ENCODE data around the gene KDM8. TPM values are rescaled to one million over a fixed set of nuclear protein-coding genes. Genes with fewer than 3 reads are reported as not detected.
A peak's percentile ranks its signal among the peaks of the same experiment; 100 is the strongest.
"Not testable (repeated sequence)": the region's sequence is repeated elsewhere in the genome, so short reads cannot be mapped to it uniquely, and the experiment has no call there.

The KDM8 gene
- total RNA-seq, 1 donor = 6.2 TPM

DNA sequence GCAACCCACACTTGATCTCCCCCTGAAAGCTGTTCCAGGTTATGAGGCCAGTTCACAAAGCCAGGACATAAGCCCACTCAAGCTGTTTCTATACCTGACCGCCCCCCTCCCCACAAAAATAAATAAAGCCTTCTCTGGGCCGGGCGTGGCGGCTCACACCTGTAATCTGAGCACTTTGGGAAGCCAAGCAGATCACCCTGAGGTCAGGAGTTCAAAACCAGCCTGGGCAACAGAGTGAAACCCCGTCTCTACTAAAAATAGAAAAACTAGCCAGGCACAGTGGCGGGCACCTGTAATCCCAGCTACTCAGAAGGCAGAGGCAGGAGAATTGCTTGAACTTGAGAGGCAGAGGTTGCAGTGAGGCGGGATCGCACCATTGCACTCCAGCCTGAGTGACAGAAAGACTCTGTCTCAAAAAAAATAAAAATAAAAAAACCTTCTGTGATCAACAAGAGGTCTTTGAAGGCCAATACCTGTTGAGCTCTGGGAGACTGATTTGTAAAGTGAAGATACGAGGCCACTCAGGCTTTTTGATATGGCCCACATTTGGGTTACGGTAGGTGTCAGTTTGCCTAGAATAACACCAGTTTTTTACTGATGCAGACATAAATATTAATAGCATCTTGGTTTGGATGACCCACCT lies 2.2 kb downstream of the KDM8 start:
- Histone ChIP-seq H4K20me1 (ENCODE audit: insufficient read depth, low read length) (no peaks in the 10 kb centered on the region), H3K27ac (ENCODE audit: low read depth, low read length) (no peak overlapping the region), H3K4me1 (ENCODE audit: insufficient read depth, low read length) (peaks cover 11% of the 10 kb centered on the region), H2AFZ (ENCODE audit: low read length) (no peak overlapping the region), H3K9me3 (ENCODE audit: low read depth, low read length) (no peaks in the 10 kb centered on the region), H3K36me3 (ENCODE audit: insufficient read depth, low read length) (no peaks in the 10 kb centered on the region), H3K27me3 (ENCODE audit: insufficient read depth, low read length) (no peaks in the 10 kb centered on the region), H3K4me2 (ENCODE audit: insufficient read depth, low read length) (no peak overlapping the region), H3K4me3 (ENCODE audit: insufficient read depth, low read length) (no peak overlapping the region), H3K79me2 (ENCODE audit: insufficient read depth, low read length) (peaks cover 10% of the 10 kb centered on the region)
- DNase-seq (ENCODE audit: insufficient read length, low spot score, missing footprints) = no peak
- TF ChIP-seq CTCF (IDR thresholded peaks at IDR 0.05; ENCODE audit: extremely low read depth, low read depth, low read length) = no peak

DNA sequence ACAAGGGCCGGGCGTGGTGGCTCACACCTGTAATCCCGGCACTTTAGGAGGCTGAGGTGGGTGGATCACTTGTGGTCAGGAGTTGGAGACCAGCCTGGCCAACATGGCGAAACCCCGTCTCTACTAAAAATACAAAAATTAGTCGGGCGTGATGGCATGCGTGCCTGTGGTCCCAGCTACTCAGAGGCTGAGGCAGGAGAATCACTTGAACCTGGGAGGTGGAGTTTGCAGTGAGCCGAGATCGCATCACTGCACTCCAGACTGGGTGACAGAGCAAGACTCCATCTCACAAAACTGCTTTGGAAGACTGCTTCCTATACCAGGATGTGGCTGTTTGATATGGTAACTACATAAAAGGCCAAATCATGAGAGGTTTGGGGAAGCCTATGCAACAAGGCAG lies 3.8 kb downstream of the KDM8 start:
- not testable (repeated sequence) for H3K79me2 ChIP-seq (ENCODE audit: insufficient read depth, low read length); H4K20me1 ChIP-seq (ENCODE audit: insufficient read depth, low read length); DNase-seq (ENCODE audit: insufficient read length, low spot score, missing footprints); H3K27ac ChIP-seq (ENCODE audit: low read depth, low read length); H3K4me2 ChIP-seq (ENCODE audit: insufficient read depth, low read length); H3K27me3 ChIP-seq (ENCODE audit: insufficient read depth, low read length); H3K9me3 ChIP-seq (ENCODE audit: low read depth, low read length); H3K4me3 ChIP-seq (ENCODE audit: insufficient read depth, low read length); H2AFZ ChIP-seq (ENCODE audit: low read length); H3K36me3 ChIP-seq (ENCODE audit: insufficient read depth, low read length)
- H3K4me1 ChIP-seq (ENCODE audit: insufficient read depth, low read length) = peaks cover 11% of the 10 kb centered on the region

DNA sequence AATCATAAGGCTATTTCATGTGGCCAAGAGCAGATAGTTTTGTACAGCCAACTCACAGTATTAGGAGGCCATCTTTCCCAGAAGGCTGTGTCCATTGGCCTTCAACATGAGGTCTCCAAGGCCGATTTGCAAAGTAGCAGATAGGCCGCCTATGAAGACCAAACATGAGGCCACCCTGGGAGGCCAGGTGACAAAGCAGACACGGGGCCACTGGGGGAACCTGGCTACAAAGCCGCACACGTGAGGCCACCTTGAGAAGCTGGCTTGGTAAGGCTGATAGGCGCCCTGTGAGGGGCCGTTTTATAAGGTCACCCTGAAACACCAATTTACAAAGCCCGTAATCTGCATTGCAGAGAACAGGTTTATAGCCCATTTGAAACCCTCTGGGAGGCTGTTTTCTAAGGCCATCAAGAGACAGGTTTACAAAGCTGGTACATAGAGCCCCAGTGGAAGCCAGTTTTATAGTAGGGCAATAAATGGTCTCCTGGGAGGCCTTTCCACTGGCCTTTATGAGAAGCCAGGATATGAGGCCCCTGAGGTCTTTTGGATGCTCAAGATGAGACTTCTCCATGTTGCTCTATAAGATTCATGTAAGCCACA lies 4.9 kb downstream of the KDM8 start:
- peaks cover 6% of the 10 kb centered on the region for H3K4me1 ChIP-seq (ENCODE audit: insufficient read depth, low read length)
- H2AFZ ChIP-seq (ENCODE audit: low read length) = no peak overlapping the region
- H3K4me3 ChIP-seq (ENCODE audit: insufficient read depth, low read length) = no peak overlapping the region
- DNase-seq (ENCODE audit: insufficient read length, low spot score, missing footprints) = no peak
- H3K4me2 ChIP-seq (ENCODE audit: insufficient read depth, low read length) = no peak overlapping the region
- no peak overlapping the region for H3K27ac ChIP-seq (ENCODE audit: low read depth, low read length)
- TF ChIP-seq CTCF (IDR thresholded peaks at IDR 0.05; ENCODE audit: extremely low read depth, low read depth, low read length) = no peak
- H3K9me3 ChIP-seq (ENCODE audit: low read depth, low read length) = no peaks in the 10 kb centered on the region
- H3K79me2 ChIP-seq (ENCODE audit: insufficient read depth, low read length) = peaks cover 10% of the 10 kb centered on the region
- H4K20me1 ChIP-seq (ENCODE audit: insufficient read depth, low read length) = no peaks in the 10 kb centered on the region
- no peaks in the 10 kb centered on the region for H3K27me3 ChIP-seq (ENCODE audit: insufficient read depth, low read length)
- no peaks in the 10 kb centered on the region for H3K36me3 ChIP-seq (ENCODE audit: insufficient read depth, low read length)

- Histone ChIP-seq H3K4me3 (ENCODE audit: insufficient read depth, low read length) (no peak overlapping the region), H3K36me3 (ENCODE audit: insufficient read depth, low read length) (no peaks in the 10 kb centered on the region), H3K4me1 (ENCODE audit: insufficient read depth, low read length) (peaks cover 6% of the 10 kb centered on the region), H3K27me3 (ENCODE audit: insufficient read depth, low read length) (no peaks in the 10 kb centered on the region), H3K9me3 (ENCODE audit: low read depth, low read length) (no peaks in the 10 kb centered on the region), H3K27ac (ENCODE audit: low read depth, low read length) (no peak overlapping the region), H3K4me2 (ENCODE audit: insufficient read depth, low read length) (no peak overlapping the region), H3K79me2 (ENCODE audit: insufficient read depth, low read length) (peaks cover 10% of the 10 kb centered on the region), H4K20me1 (ENCODE audit: insufficient read depth, low read length) (no peaks in the 10 kb centered on the region), H2AFZ (ENCODE audit: low read length) (no peak overlapping the region)
- DNase-seq (ENCODE audit: insufficient read length, low spot score, missing footprints) = peak; percentile 63
- no peak for TF ChIP-seq CTCF (IDR thresholded peaks at IDR 0.05; ENCODE audit: extremely low read depth, low read depth, low read length)
Observed at GRCh38 chr16:27208796-27209195, 5.5 kb downstream of the KDM8 start.
